Vagina (tissue), 2 donors: ENCODE measurements around the gene PLAAT4. TPM values are rescaled to one million over a fixed set of nuclear protein-coding genes. Genes with fewer than 3 reads are reported as not detected.

Experiments used
- DNase-seq, 2 donors: peaks; one replicate each; pipeline ENCODE4 v3.0.0-alpha.2; 2017; ENCODE audit errors: extremely low spot score in 2 of 2
- H3K27ac ChIP-seq: fragments of 200-600 bp; sonication (generic); one replicate; pipeline ENCODE4 v1.5.1; 2019
- H3K27me3 ChIP-seq: fragments of 200-600 bp; sonication (generic); one replicate; pipeline ENCODE4 v1.5.1; 2019
- H3K36me3 ChIP-seq, 2 donors: fragments of 200-600 bp; sonication (generic); one replicate each; pipeline ENCODE4 v1.5.1; 2017 to 2019
- H3K4me1 ChIP-seq: fragments of 200-600 bp; sonication (generic); one replicate; pipeline ENCODE4 v1.5.1; 2019
- H3K4me3 ChIP-seq, 2 donors: fragments of 200-600 bp; sonication (generic); 1 replicate in 1 of 2; 2 replicates in 1 of 2; pipeline ENCODE4 v1.5.1; 2016 to 2019
- H3K9me3 ChIP-seq: fragments of 200-600 bp; sonication (generic); one replicate; pipeline ENCODE4 v1.5.1; 2019
- CTCF ChIP-seq, 3 experiments: fragments of 450-650 bp in 2 of 3; fragments of 200-600 bp in 1 of 3; sonication (generic) in 1 of 3; IDR thresholded peaks; one replicate each; pipeline ENCODE4 v1.5.1; 2017 to 2019; ENCODE audit warnings: antibody characterized with exemption in 3 of 3, mild to moderate bottlenecking in 2 of 3, moderate library complexity in 2 of 3
- POLR2A ChIP-seq, 2 donors: fragments of 450-650 bp; IDR thresholded peaks; one replicate each; pipeline ENCODE4 v1.6.1; 2017; ENCODE audit warnings: antibody characterized with exemption in 2 of 2, mild to moderate bottlenecking in 2 of 2, moderate library complexity in 2 of 2
- POLR2AphosphoS5 ChIP-seq, 2 donors: sonication (generic); formaldehyde crosslinking; IDR thresholded peaks; one replicate each; pipeline ENCODE4 v1.9.0; 2017; ENCODE audit warnings: antibody characterized with exemption in 2 of 2, mild to moderate bottlenecking in 2 of 2, low read depth in 1 of 2; ENCODE audit not compliant: insufficient read depth in 1 of 2
- intact Hi-C: fragments of 100-400 bp; cut with DNase I; formaldehyde crosslinking; loops from one replicate; pipeline ENCODE4 v1.15.1; 2023
- total RNA-seq: library from RNA; depleted of rRNA; stranded (reverse); fragments of >200 nt; gene quantifications from one replicate; pipeline ENCODE4 v1.2.3, GENCODE V29; 2016

The PLAAT4 gene
- total RNA-seq, 1 donor from 2014 or later, result 43.5 TPM

- intact Hi-C loops, result no loop called here
Measured at GRCh38 chr11:63595296-63595695, 58.7 kb downstream of the PLAAT4 start.

More at GRCh38 chr11:63595296-63595695, 58.7 kb downstream of the PLAAT4 start:
- Histone ChIP-seq H3K9me3 (no peaks in the 10 kb centered on the region), H3K36me3 (no peaks in the 10 kb centered on the region), H3K4me3 (no peak overlapping the region), H3K4me1 (no peaks in the 10 kb centered on the region), H3K27me3 (no peaks in the 10 kb centered on the region), H3K27ac (no peak overlapping the region)
- no peak for DNase-seq
- no peak for TF ChIP-seq POLR2A (IDR thresholded peaks at IDR 0.05)
- TF ChIP-seq CTCF (IDR thresholded peaks at IDR 0.05), result no peak
- no peak for TF ChIP-seq POLR2AphosphoS5 (IDR thresholded peaks at IDR 0.05; ENCODE audit: insufficient read depth in 1 of 2, low read depth in 1 of 2)

Other genes starting within 250 kb of the PLAAT4 start
- gene SLC22A9, start 167.0 kb upstream of the PLAAT4 start, total RNA-seq, result not detected
- 0.74 TPM for gene PLAAT5, start 45.6 kb upstream of the PLAAT4 start, total RNA-seq
- 2.7 TPM for gene LGALS12, start 30.7 kb upstream of the PLAAT4 start, total RNA-seq
- not detected for gene PLAAT2, start 26.6 kb downstream of the PLAAT4 start, total RNA-seq
- gene PLAAT3, start 77.6 kb downstream of the PLAAT4 start, total RNA-seq, result 17.2 TPM
- 72.2 TPM for gene ATL3, start 134.6 kb downstream of the PLAAT4 start, total RNA-seq
- 75.1 TPM for gene RTN3, start 144.7 kb downstream of the PLAAT4 start, total RNA-seq
- gene ZFTA, start 232.0 kb downstream of the PLAAT4 start, total RNA-seq, result 13.0 TPM